ENCODE measurements around the gene NRG3.

The NRG3 gene

GRCh38 chr10:81882011-81882410 is 7.0 kb downstream of the NRG3 start:
- in situ Hi-C loops (cut with MboI; ENCODE audit: low sequenced_read_pairs), result no loop called here

DNA sequence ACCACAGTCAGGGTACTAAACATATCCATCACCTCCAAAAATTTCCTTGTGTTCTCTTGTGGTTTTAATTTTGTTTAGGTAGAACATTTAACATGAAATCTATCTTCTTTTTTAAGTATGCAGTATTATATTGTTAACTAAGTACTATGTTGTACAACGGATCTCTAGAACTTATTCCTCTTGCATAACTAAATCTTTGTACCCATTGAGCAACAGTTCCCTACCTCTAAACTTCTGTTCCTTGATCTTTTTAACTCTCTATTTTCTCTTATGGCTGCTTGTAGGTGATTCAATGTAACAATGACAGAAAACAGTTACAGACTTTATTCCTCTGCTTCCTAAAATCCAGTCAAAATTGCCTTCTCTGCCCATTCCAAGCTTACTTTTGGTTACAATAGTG is 9.9 kb downstream of the NRG3 start:
- in situ Hi-C loops (cut with MboI; ENCODE audit: low sequenced_read_pairs), result no loop called here

GRCh38 chr10:81885491-81885890 is 10.5 kb downstream of the NRG3 start:
- in situ Hi-C loops (cut with MboI; ENCODE audit: low sequenced_read_pairs), result no loop called here

- in situ Hi-C loops (cut with MboI; ENCODE audit: low sequenced_read_pairs), result no loop called here
Observed at GRCh38 chr10:81886939-81887338, 11.9 kb downstream of the NRG3 start.

DNA sequence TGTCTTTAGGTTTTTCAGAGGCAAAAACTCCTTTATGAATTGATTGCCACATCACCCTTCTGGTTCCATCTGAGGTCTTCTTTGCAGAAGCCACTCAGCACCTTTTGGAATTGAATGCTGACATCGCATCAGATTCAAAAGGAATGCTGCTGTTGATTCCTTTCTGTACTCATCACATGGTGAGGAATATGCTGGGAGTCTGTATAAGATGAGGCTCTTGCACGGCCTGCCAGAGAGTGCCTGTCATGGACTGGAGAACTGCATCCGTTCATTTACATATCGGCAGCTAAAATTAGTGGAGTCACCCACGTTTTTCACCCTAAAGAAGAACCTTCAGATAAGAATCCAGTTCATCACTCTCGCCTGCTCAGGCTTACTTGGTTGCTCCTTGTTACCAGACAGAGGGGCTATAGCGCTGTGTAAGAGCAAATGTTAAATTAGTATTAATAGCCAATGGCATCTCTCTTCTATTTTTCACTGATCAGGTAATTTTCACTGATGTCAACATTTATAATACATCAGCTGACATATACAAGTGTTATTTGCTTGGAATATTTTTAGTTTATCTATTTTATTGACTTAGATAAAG is 14.3 kb downstream of the NRG3 start:
- in situ Hi-C loops (cut with MboI; ENCODE audit: low sequenced_read_pairs), result no loop called here

DNA sequence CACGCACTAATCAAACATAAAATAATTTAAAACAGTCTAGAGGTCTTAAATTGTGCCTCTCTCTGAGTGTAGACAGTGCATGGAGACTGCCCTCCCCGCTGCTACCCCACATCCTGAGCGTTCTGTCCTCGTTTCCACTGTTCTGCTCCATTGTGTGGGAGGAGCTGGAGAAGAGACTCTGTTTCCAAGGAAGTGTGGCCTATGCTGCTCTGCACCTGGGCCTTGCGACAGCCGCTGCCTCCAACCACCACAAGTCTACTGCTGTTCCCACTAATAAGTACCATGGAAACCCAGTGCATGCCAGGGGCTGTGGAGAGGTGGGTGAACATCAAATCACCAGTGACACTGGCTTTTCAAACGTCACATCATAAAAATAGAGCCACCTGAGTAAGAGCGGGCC is 19.6 kb downstream of the NRG3 start:
- in situ Hi-C loops (cut with MboI; ENCODE audit: low sequenced_read_pairs), result no loop called here

- in situ Hi-C loops (cut with MboI; ENCODE audit: low sequenced_read_pairs), result no loop called here
Observed at GRCh38 chr10:81898518-81898917, 23.5 kb downstream of the NRG3 start.

DNA sequence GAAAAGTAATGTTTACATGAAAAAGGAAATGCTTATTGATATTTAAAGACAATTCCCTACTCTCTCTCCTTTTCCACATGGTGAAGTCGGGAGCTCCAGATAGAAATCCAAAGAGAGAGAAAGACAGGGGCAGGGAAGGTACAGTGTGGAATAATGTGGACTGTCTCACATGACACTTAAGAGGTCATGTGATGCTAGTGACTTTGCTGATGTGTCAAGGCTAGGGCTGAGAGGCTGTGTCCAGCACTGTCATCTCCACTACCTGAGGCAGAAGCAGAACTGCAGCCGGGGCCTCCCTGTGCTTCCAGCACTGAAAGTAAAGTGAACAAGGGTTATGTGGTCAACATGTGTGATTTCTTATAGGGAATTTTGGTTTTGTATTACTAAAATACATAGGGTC is 26.0 kb downstream of the NRG3 start:
- in situ Hi-C loops (cut with MboI; ENCODE audit: low sequenced_read_pairs), result no loop called here

- in situ Hi-C loops (cut with MboI; ENCODE audit: low sequenced_read_pairs), result no loop called here
Observed at GRCh38 chr10:81903472-81903871, 28.5 kb downstream of the NRG3 start.

DNA sequence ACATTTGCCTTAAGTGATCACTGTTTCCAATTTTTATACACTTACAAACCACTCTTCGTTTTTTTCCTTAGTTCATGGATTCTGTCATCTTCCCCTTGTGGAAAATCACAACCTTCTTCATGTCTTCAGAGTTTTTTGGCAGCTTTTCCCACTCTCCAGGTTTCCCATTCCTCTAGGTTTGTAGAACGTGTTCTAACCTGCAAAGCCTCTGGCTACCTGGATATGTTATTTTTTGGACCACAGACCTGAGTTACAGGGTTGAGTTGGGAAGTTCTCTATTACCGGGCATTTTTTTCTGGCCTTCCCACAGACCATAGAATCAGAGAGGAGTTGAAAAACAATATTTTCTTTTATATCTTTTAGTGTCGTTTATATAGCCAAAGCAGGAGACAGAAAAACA is 30.2 kb downstream of the NRG3 start:
- in situ Hi-C loops (cut with MboI; ENCODE audit: low sequenced_read_pairs), result no loop called here

GRCh38 chr10:81909453-81909852 is 34.5 kb downstream of the NRG3 start:
- in situ Hi-C loops (cut with MboI; ENCODE audit: low sequenced_read_pairs), result no loop called here

- in situ Hi-C loops (cut with MboI; ENCODE audit: low sequenced_read_pairs), result no loop called here
Observed at GRCh38 chr10:81911328-81911727, 36.3 kb downstream of the NRG3 start.

DNA sequence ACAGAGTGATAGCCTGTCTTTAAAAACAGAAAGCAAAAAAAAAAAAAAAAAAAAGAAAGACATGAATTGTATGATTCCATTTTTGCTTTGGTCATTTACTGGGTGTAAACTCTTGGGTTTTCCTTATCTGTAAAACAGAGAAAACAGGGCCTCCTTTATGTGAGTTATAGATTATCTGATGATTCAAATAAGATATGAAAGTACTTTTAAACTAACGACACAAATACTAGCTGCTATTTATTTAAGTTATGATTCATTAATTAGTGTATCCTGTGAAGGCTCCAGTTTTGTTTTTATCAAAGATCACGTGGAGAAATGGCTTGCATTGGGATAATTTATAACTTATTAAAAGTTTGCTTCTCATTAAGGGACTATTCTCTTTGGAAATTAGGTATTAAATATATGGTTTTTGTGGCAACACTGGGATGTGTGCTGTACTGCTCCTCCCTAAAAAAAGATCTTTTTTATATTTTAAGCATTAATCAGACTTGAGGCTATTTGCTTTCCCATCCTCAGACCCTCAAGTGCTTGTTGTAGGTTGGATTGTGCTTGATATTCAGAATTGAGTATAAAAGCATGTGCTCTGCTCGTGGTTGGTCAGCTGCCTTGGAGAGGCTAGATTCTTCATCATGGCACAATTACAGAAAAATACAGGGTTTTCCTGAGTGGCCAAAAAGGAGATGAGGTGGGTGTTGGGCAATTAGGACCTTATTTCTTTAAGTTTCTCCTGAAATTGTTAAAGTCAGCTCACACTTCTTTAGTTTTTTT is 39.9 kb downstream of the NRG3 start:
- in situ Hi-C loops (cut with MboI; ENCODE audit: low sequenced_read_pairs), result no loop called here

- in situ Hi-C loops (cut with MboI; ENCODE audit: low sequenced_read_pairs), result no loop called here
Observed at GRCh38 chr10:81915504-81915897, 40.5 kb downstream of the NRG3 start.

- in situ Hi-C loops (cut with MboI; ENCODE audit: low sequenced_read_pairs), result no loop called here
Observed at GRCh38 chr10:81917666-81918065, 42.7 kb downstream of the NRG3 start.

GRCh38 chr10:81918766-81919165 is 43.8 kb downstream of the NRG3 start:
- in situ Hi-C loops (cut with MboI; ENCODE audit: low sequenced_read_pairs), result no loop called here

GRCh38 chr10:81920213-81920829 is 45.3 kb downstream of the NRG3 start:
- in situ Hi-C loops (cut with MboI; ENCODE audit: low sequenced_read_pairs), result no loop called here

DNA sequence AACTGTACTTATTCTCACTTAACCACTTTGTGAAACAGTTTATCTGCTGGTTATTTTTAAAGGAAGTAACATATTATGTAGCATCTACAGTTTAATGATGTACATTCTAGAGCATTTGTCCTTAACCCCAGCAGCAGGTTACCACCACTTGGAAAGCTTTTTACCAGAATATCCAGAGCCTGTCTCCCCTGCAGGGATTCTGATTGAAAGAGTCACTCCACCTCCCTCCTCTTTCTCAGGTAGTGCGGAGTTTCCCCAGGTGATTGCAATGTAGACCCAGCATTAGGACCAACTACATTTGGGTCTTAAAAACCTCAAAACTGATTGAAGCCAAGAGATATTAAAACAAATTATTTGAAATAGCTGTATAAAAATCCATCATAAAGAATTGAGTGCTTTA is 53.1 kb downstream of the NRG3 start:
- in situ Hi-C loops (cut with MboI; ENCODE audit: low sequenced_read_pairs), result no loop called here

DNA sequence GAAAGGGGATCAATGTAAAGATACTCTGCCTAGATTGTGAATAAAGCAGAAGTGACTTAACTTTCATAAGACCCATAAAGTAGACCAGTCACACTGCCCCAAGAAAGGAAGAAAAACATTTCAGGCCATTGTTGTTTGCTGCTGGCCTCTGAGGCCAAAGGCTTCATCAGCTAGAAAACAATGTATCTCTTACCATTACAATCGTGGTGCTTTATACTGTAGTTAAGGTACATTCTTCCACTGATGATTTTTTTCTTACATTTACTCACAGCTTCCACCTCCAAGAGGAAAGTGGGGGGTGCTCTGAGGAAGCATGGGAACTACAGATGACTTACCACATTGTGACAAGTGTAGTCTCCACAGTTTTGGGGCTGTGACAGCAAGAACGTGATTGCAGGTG is 68.6 kb downstream of the NRG3 start:
- in situ Hi-C loops (cut with MboI; ENCODE audit: low sequenced_read_pairs), result no loop called here

DNA sequence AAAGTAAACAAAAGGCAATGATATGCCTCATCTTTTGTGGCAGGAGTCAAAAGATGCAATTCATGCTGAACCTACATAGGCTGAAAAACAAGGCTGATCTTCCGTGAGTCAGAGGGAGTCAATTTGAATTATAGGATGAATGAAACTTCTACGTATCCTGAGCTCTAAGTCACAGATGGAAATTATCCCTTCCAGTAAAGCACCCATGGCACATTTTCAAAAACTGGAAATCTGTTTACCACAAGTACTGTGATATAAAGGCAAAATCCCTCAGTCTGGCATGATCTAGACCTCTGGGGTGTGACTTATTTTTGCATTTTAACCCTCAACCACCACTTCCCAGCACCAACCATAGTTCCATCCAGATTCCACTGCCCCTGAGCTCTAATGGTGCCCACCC is 69.6 kb downstream of the NRG3 start:
- in situ Hi-C loops (cut with MboI; ENCODE audit: low sequenced_read_pairs), result no loop called here

DNA sequence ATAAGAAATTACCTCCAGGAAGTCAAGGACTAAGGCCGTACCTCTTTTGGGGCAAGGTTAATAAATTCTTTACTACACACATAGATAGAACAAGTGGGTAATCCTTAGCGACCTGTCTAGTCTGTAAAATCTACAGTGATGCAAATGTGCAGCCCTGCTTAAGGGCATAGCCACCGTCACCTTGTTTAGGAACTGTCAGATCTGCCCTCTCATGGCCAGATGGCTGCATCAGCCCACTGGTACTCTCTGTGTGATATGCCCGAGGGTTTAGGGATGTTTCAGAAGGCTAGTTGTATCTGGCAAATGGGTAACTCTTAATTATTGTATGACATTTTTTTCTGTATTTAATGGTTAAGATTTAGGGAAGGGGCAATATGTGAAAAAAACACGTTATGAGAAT is 74.3 kb downstream of the NRG3 start:
- in situ Hi-C loops (cut with MboI; ENCODE audit: low sequenced_read_pairs), result no loop called here

GRCh38 chr10:81950358-81950757 is 75.4 kb downstream of the NRG3 start:
- in situ Hi-C loops (cut with MboI; ENCODE audit: low sequenced_read_pairs), result no loop called here
